Right atrium auricular region (tissue), 2 donors: ENCODE measurements around the gene DYRK1B. TPM values are rescaled to one million over a fixed set of nuclear protein-coding genes. Genes with fewer than 3 reads are reported as not detected.
"Not testable (repeated sequence)": the region's sequence is repeated elsewhere in the genome, so short reads cannot be mapped to it uniquely, and the experiment has no call there.

Experiments
- DNase-seq: peaks from one replicate; pipeline ENCODE4 v3.0.0-alpha.2; 2019; ENCODE audit warnings: low spot score
- H3K27ac ChIP-seq, 2 donors: fragments of 200-600 bp; sonication (generic); 1 replicate in 1 of 2; 2 replicates in 1 of 2; pipeline ENCODE4 v1.5.1; 2016 to 2019
- H3K27me3 ChIP-seq, 2 donors: fragments of 200-600 bp; sonication (generic); one replicate each; pipeline versions ENCODE4 v1.5.1 to v1.6.0; 2017 to 2019
- H3K36me3 ChIP-seq: fragments of 200-600 bp; sonication (generic); one replicate; pipeline ENCODE4 v1.5.1; 2016
- H3K4me1 ChIP-seq, 2 donors: fragments of 200-600 bp; sonication (generic); one replicate each; pipeline versions ENCODE4 v1.5.1 to v1.6.0; 2017 to 2019
- H3K4me3 ChIP-seq, 2 donors: fragments of 200-600 bp; sonication (generic); 1 replicate in 1 of 2; 2 replicates in 1 of 2; pipeline ENCODE4 v1.5.1; 2017 to 2019; ENCODE audit warnings: mild to moderate bottlenecking in 1 of 2, moderate library complexity in 1 of 2
- H3K9me3 ChIP-seq, 2 donors: fragments of 200-600 bp; sonication (generic); one replicate each; pipeline ENCODE4 v1.5.1; 2019
- CTCF ChIP-seq, 2 donors: fragments of 200-600 bp; sonication (generic); IDR thresholded peaks; one replicate each; pipeline ENCODE4 v1.5.1; 2019; ENCODE audit warnings: antibody characterized with exemption in 2 of 2
- total RNA-seq, 2 donors: library from RNA; depleted of rRNA; stranded (reverse); fragments of >200 nt; gene quantifications; one replicate each; pipeline ENCODE4 v1.1.0, GENCODE V29; 2016

DYRK1B gene
- 10 to 100 TPM; 11.1 to 14.5 TPM for total RNA-seq

- Histone ChIP-seq H3K4me3 (peak within 1 kb of the TSS; percentile 54 to 97), H3K27me3 (no peaks in the 10 kb centered on the region), H3K9me3 (no peaks in the 10 kb centered on the region), H3K27ac (peak within 1 kb of the TSS; percentile 83 to 94), H3K36me3 (peaks cover 60% of the 10 kb centered on the region), H3K4me1 (peaks cover 0 to 18% of the 10 kb centered on the region in 2 donors)
- DNase-seq = peak; percentile 98
- no peak for TF ChIP-seq CTCF (IDR thresholded peaks at IDR 0.05)
Observed at GRCh38 chr19:39833464-39834286, at the start of gene DYRK1B. TSS of gene DYRK1B (minus strand) at chr19:39834162. CDS start at chr19:39831867, 2,295 bp downstream.

GRCh38 chr19:39882645-39883044 is 48.7 kb upstream of the DYRK1B start:
- H3K4me1 ChIP-seq, H3K36me3 ChIP-seq, H3K4me3 ChIP-seq, H3K27ac ChIP-seq, H3K9me3 ChIP-seq, H3K27me3 ChIP-seq: not testable (repeated sequence)
- DNase-seq = peak; percentile 42

- not testable (repeated sequence) for H3K9me3 ChIP-seq, H3K36me3 ChIP-seq, DNase-seq, H3K27ac ChIP-seq, H3K4me3 ChIP-seq, H3K27me3 ChIP-seq, H3K4me1 ChIP-seq
Observed at GRCh38 chr19:39881495-39882110, 47.6 kb upstream of the DYRK1B start.

GRCh38 chr19:39880241-39880640 is 46.3 kb upstream of the DYRK1B start:
- DNase-seq, H3K27ac ChIP-seq, H3K27me3 ChIP-seq, H3K4me1 ChIP-seq, H3K9me3 ChIP-seq, H3K4me3 ChIP-seq, H3K36me3 ChIP-seq: not testable (repeated sequence)

GRCh38 chr19:39879796-39880195 is 45.8 kb upstream of the DYRK1B start:
- H3K27me3 ChIP-seq, H3K4me1 ChIP-seq, DNase-seq, H3K4me3 ChIP-seq, H3K27ac ChIP-seq, H3K9me3 ChIP-seq, H3K36me3 ChIP-seq: not testable (repeated sequence)

GRCh38 chr19:39878866-39879265 is 44.9 kb upstream of the DYRK1B start:
- not testable (repeated sequence) for DNase-seq, H3K36me3 ChIP-seq, H3K27ac ChIP-seq, H3K27me3 ChIP-seq, H3K4me3 ChIP-seq, H3K9me3 ChIP-seq, H3K4me1 ChIP-seq

GRCh38 chr19:39878398-39878797 is 44.4 kb upstream of the DYRK1B start:
- no peak overlapping the region for H3K4me3 ChIP-seq
- no peaks in the 10 kb centered on the region for H3K36me3 ChIP-seq
- TF ChIP-seq CTCF (IDR thresholded peaks at IDR 0.05) = no peak
- H3K9me3 ChIP-seq = no peaks in the 10 kb centered on the region
- no peaks in the 10 kb centered on the region for H3K27me3 ChIP-seq
- DNase-seq = no peak
- no peak overlapping the region for H3K27ac ChIP-seq
- no peaks in the 10 kb centered on the region for H3K4me1 ChIP-seq

GRCh38 chr19:39877982-39878381 is 44.0 kb upstream of the DYRK1B start:
- H3K27ac ChIP-seq, H3K4me3 ChIP-seq, H3K27me3 ChIP-seq, H3K4me1 ChIP-seq, DNase-seq, H3K9me3 ChIP-seq, H3K36me3 ChIP-seq: not testable (repeated sequence)

GRCh38 chr19:39877488-39877887 is 43.5 kb upstream of the DYRK1B start:
- DNase-seq, H3K27me3 ChIP-seq, H3K4me3 ChIP-seq, H3K9me3 ChIP-seq, H3K4me1 ChIP-seq, H3K36me3 ChIP-seq, H3K27ac ChIP-seq: not testable (repeated sequence)

- not testable (repeated sequence) for H3K27ac ChIP-seq, DNase-seq, H3K4me3 ChIP-seq, H3K36me3 ChIP-seq, H3K9me3 ChIP-seq, H3K27me3 ChIP-seq, H3K4me1 ChIP-seq
Observed at GRCh38 chr19:39876486-39876885, 42.5 kb upstream of the DYRK1B start.

GRCh38 chr19:39875401-39875864 is 41.5 kb upstream of the DYRK1B start:
- H3K9me3 ChIP-seq = not testable (repeated sequence)

More at GRCh38 chr19:39875401-39875864, 41.5 kb upstream of the DYRK1B start:
- not testable (repeated sequence) for H3K27ac ChIP-seq, H3K4me1 ChIP-seq, DNase-seq, H3K27me3 ChIP-seq, H3K36me3 ChIP-seq, H3K4me3 ChIP-seq
